HPDE6-E6E7 (cell line): ENCODE data around the gene ACOXL.

Experiments
- DNase-seq: peaks from one replicate; pipeline ENCODE4 v3.0.0; 2011; ENCODE audit warnings: missing footprints; ENCODE audit errors: extremely low spot score

ACOXL gene

GRCh38 chr2:110718990-110719389, 13.4 kb upstream of the ACOXL start:
- DNase-seq = no peak

- DNase-seq = no peak
Observed at GRCh38 chr2:110720547-110720946, 11.8 kb upstream of the ACOXL start.

GRCh38 chr2:110724820-110725219, 7.6 kb upstream of the ACOXL start:
- no peak for DNase-seq

GRCh38 chr2:110725370-110725769, 7.0 kb upstream of the ACOXL start:
- DNase-seq = no peak

DNA sequence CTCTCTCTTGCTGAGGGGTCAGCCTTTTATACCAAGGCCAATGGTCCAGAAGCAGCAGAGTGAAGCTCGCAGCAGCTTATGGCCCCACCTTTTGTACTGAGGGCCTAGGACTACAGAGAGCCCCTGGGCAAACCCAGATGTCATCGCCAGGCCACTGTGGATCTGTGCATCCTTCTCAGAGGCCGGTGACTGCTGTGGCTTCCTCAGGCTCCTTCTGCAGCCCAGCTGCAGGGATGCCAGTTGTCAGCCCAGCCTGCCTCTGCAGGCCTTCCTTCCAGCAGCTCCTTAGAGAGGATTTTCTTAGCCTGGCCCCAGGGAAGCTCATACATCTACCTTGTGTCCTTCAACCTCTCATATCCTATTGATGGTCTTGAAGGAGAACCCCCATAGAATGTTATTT, 6.5 kb upstream of the ACOXL start:
- no peak for DNase-seq

DNA sequence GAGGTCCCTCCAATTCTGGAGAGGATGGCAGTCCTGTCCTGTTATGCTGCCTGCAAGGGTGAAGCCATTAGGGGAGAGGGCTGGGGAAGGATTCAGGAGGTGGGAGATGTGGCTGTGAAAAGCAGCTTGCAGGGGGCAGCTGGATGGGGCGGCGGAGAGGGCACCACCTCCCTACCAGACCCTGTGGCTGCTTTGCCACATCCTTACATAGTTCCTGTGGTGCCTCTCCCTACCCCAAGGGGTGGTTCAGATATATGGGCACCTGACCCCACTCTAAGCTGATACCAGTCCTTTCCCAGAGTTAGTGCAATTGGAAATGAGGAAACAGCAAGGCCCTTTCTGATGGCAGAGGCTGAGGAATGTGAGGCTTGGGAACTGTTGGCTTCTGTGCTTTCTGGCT, 6.1 kb upstream of the ACOXL start:
- DNase-seq = no peak

DNA sequence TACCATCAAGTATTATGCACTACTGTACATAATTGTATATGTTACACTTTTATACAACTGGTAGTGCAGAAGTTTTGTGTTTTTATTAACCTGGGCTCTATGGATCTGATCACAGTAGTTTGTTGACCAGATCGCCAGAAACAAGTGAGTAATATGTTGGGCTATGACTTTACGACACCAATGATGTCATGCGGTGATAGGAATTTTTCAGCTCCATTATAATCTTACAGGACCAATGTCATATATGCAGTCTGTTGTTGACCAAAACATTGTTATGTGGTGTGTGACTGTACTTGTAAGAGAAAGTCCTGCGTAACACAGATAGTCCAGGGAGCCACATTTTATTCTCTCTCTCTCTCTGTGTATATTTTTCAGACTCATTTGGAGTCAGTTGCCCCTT, 4.5 kb upstream of the ACOXL start:
- no peak for DNase-seq

- DNase-seq = no peak
Observed at GRCh38 chr2:110729106-110729505, 3.3 kb upstream of the ACOXL start.

GRCh38 chr2:110731064-110731463, 1.3 kb upstream of the ACOXL start:
- DNase-seq = no peak

DNA sequence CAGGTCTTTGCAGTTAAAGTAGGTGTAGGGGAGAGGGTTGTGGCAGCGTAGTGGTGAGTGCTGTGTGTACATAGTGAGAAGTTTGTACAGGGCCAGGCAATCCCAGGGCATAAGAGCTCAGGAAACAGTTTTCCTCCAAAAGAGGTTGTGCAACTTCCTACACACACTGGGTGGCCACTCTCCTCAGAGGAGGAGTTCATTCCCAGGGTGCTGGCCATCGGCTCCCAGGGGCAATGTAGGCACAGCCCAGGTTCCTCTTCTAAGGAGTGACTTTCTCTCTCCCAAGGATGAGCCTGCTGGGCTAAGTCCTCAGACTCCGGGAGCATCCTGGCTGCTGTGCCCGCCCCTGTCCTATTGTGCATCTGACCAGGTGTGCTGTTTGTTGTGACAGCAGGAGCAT, 3.0 kb downstream of the ACOXL start:
- DNase-seq = no peak

DNA sequence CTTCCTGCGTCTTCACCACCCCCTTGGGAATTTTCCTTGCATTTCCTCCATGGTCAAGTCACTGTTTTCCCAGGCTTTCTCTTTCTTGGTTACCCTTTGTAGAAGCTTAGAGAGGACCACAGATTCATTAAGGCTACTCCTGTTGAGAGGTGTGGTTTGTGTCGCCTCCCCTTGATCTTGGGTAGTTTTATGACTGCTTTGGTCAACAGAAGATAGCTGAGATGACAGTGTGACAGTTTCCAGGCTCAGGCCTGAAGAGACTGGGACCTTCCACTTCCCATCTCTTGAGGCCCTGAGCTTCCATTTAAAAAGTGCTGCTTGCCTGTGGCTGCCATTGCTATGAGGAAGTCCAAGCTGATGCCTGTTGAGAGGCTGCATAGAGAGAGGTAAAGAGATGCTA, 5.4 kb downstream of the ACOXL start:
- no peak for DNase-seq

GRCh38 chr2:110740747-110741349, 8.5 kb downstream of the ACOXL start:
- no peak for DNase-seq

- DNase-seq = peak; percentile 31
Observed at GRCh38 chr2:110741491-110741980, 9.2 kb downstream of the ACOXL start.

DNA sequence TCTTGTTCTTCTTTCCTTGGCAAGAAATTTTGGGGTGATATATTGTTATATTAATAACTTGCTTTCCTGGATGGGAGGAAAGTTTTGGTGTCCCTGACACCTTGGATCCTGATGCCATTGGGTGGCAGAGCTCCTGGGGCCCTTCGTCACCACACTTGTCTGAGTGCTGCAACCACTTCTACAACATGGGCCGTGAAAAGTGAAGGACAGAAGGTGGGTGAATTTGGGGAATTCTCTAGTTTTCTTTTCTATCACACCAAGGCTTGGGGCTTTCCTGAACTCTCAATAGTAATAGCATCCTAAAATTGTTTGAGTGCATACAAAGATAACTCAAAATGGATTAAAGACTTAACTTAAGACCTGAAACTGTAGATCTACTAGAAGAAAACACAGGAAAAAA, 10.0 kb downstream of the ACOXL start:
- DNase-seq = no peak

DNA sequence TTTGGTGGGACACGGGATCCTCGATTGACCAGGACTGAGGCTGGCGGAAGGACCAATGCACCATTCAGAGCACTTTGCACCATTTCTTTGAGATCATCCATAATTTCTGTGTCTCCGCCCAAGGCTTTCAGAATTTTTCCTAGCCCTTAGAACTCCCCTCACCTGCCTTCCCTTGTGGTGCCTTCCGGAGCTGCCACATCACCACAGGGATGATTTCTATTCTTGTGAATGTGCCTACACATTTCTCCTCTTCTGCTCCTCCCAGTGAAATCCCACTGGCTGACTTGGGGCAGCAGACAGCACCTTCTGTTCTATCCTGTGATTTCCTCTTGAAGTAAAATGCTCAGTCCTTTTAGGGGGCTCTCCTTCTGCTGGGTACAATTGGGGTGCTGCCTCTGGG, 11.2 kb downstream of the ACOXL start:
- DNase-seq = no peak

- no peak for DNase-seq
Observed at GRCh38 chr2:110744429-110744828, 12.1 kb downstream of the ACOXL start.

- no peak for DNase-seq
Observed at GRCh38 chr2:110745048-110745447, 12.7 kb downstream of the ACOXL start.

GRCh38 chr2:110746586-110747521, 14.5 kb downstream of the ACOXL start:
- DNase-seq = no peak

DNA sequence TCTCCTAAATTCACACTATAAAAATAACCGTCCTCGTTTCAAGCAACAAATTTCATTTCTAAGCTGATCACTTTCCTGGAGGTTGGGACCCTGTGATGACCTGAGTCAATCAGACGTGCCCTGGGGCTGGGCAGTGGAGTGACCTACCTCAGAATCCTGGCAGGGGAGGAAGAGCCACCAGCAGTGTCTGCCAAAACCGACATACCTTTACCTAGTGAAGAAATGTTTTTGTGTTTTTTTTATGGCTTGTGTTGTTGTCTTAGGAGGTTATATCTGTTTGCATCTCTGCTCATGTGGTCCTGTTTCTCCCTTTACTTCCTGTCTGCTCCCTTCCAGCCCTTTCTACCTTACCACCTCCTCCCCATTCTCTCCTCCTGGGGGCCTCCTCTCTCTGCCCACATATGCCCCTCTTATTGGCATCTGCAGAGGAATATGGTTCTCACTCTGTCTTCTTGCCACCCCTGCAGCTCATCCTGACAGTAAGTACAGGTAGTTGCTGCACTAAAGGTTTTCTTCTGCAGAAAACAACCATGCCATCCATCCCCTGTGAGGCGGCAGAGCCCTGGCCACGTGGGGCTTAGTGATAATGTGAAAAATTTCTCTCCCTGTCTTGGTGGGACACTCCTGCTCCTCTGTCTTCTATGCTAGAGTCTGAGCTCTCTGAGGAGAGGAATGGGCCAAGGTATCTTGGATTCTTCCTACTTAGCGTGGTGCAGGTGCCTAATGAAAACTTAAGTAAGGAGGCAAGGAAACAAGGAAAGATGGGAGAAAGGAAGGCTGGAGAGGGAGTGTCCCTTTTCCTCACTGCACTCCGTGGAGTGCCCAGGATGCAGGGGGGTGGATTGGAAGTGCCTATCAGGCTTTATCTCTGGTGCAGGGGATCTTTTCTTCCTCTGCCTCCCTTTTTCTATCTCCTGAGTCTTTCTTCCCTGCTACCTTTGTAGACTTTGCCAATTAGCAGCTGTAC, 15.4 kb downstream of the ACOXL start:
- DNase-seq = no peak

GRCh38 chr2:110748489-110748867, 16.1 kb downstream of the ACOXL start:
- no peak for DNase-seq

DNA sequence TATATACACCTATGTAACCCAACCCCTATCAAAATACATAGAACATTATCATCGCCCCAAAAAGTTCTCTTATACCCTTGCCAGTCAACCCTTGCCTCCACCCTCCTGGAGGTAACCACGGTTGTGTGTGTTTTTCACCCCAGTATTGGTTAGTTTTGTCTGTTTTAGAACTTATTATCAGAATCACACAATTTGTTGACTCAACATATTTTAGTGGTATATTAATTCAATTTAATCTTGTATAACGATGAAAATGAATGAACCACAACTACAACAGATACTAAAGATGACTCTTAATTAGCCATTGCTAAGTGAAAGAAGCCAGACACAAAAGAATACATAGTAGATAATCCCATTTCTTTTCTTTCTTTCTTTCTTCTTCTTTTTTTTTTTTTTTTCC, 19.3 kb downstream of the ACOXL start:
- no peak for DNase-seq

DNA sequence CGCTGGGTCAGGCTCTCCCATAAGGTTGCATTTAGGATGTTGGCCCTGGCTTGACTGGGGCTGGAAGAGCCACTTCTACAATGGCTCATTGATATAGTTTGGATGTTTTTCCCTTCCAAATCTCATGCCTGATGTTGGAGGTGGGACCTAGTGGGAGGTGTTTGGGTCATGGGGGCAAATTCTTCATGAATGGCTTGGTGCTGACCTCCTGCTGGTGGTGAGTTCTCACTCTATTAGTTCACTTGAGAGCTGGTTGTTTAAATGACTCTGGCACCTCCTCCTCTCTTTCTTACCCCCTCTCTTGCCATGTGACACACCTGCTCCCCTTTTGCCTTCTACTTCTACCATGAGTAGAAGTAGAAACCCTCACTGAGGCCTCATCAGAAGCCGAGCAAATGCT, 20.5 kb downstream of the ACOXL start:
- DNase-seq = no peak
